Activated naive CD4-positive, alpha-beta T cell (primary cell): ENCODE results near the gene RNF144A.

Source experiments
- DNase-seq, 4 experiments: peaks; one replicate each; lab custom pipeline; 2025; lab: John Stamatoyannopoulos, UW

Gene RNF144A

DNA sequence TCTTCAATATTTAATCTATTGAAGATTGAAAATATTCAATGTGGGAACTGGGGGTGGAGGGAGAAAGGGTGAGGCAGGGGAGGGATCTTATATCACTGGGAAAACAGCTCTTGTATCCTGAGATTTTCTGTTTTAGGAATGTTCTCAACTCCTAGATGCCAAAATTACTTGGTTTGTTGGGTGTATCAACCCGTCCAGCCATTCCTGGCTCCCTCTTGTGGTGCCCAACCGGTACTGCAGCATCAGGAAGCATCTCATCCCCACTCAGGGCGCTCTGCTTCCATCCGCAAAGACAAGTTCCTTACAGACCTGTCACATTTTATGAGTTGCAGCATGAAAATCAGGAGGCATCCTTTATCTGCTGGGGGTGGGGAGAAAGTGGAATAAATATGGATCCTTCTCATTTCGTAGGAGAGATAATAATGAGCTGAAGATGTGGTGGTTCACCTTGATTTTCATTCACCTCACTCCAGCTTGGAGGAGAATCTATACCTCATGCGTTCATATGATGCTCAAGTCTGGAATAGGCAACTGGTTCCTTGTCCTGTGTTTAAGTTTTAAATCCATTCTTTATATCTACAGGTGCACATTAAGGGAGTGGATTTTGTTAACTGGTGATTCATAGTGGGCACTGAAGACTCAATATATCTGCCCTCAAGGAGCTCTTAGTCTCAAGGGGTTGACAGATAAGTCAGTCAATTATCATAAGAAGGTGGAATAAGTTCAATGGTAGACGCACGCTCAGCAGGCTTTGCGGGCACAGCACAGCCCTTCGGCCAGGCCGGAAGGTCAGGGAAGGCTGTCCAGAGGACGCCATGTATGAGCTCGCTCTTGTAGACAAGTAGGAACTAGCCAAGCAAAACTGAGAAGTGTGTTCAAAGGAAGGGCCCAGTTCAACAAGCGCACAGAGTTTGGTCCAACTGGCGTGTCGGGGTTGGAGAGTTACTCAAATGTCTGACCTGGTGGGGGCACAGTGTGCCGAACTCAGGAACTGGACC is 127.3 kb downstream of the RNF144A start:
- DNase-seq, result peak; percentile 17 to 53 (median 45)

DNA sequence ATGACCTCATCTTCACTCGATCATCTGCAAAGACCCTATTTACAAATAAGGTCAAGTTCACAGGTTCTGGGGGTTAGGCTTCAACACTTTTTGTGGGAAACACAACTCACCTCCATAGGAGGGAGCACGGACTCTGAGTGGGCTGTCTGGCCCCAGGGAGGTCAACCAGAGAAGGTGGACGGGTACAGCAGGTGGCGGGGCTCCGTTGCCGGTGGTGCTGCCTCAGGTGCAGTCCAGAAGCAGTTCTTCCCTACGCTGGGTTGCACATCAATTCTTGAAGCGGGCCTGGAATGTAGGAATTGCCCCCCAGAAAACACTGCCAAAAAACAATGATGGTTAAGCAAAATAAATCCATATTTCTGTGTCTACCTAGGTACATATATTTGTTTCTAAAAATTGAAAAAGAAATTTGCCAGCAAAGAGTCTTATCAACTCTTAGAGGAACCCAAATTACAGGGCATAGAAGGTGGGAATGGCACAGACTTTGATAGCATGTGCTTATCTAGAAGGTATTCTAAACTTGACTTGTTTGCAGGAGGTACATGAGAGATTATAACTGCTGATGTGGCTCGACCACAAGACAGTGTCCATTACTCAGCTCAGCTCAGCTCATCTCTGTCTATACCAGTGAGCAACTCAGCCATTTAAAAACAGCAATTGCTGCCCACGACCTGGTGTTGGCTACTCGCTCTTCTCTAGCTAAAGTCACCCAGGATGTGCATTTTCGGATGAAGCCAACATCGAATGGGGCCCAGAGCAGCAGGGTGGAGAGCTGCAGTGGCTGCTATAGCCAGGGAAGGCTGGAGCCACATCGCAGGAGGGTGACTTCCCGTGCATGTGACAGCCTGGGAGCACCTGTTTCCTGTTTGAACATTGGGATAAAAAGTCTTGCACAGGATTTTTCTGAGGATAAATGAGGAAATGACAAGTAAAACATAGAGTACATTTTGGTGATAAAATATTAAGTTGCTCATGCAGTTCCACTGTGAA is 128.7 kb downstream of the RNF144A start:
- DNase-seq, result no peak

DNA sequence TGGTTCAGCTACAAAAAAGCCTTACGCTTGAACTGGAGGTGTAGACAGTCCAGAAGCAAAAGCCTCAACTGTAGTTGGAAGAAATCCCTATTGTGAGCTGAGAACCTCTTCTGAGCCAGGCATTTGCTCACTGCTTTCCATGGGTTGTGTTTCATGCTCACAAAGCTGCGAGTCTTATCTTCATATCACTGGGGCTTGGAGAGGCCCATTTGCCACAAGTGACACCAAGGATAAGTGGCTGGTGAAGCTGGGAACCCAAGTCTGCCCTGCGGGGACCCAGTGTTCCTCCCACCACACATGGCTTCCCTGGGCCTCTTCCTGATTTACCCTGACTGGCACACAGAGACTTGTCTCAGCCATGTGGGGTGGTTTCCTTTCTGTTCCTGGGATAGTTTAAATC is 130.4 kb downstream of the RNF144A start:
- no peak for DNase-seq

DNA sequence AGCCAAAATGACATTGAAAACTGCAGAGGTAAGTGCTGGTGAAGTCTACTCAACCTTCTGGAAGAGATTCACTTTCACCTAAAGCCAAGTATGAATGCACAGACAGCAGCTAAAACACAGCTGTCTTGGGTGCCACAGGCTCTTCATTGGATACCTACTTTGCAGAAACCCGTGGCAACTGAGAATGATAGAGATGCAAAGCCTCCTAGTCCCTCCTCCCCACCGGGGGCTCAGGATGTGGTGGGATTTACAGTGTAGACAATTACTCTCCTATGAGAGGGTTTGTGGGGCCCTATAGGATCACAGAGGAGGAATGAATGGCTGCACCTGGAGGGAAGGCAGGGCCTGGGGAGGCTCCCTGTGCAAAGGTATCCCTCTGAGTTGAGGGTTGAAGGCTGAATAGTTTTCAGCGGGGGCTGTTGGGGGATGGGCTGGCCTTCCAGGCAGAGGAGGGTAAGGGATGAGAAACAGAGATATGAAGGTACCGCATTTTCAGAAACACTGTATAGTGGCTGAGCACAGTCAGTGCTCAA is 131.6 kb downstream of the RNF144A start:
- DNase-seq, result no peak

DNA sequence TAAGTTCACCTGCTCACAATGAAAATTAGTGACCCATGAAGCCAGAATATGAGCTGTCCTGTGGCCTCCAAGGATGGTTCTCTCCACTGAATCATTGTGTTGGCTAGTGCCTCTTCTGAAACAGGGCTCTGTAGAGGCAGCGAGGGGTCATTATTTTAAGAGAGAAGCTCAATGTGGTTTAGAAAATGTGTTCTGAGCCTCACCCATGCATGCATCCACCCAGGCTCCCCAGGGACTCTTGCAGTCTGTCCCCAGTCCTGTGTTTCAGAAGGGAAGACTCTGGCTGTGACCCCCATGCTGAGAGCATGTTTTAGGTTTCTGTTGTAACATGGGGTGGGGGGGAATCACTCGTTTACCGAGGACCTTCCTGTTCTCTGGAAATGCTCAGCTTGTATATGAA is 135.2 kb downstream of the RNF144A start:
- no peak for DNase-seq

DNA sequence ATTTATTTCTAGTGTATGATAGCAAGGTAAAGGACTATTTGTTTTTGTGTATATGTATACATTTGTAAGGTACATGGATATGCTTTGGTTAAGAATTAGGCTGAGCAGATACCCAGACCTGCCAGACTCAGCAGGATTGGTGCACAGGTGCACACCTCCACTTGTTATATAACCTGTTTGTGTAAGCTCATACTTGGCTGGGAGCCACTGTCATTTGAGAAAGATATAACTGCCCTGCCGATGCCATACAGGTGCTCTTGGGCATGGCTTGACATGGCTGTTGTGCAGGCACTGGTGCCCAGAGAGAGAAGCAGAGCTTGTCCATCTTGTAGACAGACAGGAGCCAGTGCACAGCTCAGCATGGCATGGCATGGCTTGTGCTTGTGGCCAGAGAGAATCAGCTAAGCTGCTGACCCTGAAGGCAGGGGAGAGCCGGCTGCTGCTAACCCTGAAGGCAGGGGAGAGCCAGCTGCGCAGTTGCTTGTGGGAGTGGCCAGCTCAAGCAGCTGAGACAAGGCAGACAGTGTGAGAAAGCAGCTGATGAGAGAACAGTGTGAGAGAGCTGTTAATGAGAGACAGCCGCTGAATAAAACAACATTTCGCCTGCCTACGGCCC is 136.5 kb downstream of the RNF144A start:
- DNase-seq, result no peak

DNA sequence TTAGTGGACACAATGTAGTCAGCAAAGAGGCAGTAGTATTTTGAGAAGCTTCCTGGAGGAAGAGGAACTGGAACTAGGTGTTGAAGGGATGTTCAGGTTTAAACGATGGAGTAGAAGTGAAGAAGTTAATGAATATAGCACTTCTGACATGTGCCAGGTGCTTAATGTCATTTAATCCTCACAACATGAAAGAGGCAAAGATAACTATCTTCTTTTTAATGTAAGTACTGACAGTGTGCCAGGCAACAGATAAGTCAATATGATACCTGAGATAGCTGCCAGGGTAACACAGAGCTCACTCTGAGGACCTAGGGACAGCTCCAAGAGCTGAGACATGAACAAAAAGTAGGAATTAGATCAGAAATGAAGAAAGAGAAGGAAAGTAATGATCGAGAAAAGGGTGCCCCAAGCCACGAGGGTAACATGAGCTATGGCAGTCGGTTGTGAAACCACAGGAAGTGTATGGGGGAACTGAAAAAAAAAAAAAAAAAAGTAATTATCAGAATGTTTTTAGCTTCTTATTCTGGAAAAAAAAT is 140.7 kb downstream of the RNF144A start:
- no peak for DNase-seq

DNA sequence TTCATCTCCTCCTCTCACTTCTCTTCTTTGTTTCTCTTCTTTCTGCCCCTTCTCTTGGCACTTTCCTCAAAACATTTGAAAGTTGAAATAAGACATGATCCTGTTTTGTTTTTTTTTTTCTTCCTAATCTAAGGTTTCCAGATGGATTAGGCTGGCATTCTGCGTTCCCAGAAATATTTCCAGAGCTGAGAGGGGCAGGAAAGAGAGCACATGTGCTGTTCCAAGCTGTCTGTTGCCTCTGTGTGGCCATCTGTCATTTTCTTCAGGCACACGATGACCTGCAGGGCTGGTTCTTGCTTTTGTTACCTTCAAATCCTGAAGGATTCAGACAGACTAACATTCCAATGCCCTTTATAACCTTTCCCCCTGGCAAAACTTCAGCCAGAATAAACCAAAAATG is 142.9 kb downstream of the RNF144A start:
- DNase-seq, result no peak

DNA sequence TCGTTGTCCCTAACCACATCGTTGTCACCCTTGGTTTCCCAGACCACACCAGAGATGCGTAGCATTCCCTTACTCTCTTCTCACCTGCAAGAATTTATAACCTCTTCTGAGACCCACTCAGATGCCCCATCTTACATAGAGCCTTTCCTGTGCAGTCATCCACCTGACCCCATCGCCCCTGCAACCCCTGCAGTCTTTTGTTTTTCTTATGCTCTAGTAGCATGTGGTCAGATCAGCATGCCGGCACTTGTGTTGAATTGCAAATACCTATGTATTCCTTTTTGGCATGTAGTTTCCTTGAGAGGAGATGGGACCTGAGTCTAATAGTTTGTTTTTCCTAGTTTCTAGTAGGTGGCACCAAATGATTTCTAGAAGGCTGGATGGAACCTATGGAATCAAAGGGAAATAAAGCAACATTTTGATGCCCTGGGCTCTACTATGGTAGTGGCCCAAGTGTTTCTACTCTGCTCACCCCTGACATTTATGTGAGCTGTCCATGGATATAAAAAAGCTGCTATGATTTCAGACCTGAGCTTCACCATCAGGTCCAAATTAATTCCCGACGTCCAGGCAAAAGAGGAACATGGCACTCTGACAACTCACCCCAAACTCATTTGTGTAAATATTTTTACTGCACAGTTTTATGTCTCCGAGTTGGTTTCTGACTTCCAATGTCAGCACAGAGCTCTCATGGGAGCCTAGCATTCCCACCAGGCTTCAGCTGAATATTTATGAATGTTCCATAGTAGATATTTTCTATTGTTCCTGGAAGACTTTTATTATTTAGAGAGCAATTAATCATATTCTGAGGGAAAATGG is 143.6 kb downstream of the RNF144A start:
- DNase-seq, result no peak

DNA sequence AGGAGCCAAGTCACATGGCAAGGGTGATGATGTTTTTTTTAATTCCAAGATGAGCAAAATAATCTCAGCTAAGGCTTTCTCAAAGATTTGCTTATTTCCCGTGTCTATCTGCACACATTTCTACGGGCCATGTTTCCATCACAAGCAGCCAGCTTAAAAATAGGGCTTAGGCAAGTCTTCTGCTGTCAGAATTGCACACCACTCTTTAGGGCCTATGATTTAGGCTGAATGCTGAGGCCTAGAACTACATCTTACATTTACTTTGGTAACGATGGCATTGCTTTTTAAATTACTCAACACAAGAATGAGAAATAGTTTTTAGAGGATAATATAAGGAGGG is 144.2 kb downstream of the RNF144A start:
- no peak for DNase-seq

DNA sequence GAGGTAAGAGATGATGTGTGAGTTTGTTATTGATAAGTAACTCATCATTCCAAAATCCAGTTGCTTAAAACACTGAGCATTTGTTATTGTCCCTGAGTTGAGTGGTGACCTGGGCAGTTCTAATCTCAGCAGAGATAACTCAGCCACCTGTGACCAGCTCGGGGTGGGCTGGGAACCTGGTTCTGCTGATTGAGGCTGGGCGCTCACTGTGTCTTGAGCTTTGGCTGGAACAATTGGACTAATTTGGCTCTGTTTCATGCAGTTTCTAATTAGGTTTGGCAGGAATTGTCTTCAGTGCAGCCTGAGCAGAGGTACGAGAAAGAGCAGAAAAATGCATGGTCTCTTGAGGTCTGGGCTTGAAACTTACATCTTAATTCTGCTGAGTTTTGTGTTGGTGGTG is 144.7 kb downstream of the RNF144A start:
- DNase-seq, result no peak

DNA sequence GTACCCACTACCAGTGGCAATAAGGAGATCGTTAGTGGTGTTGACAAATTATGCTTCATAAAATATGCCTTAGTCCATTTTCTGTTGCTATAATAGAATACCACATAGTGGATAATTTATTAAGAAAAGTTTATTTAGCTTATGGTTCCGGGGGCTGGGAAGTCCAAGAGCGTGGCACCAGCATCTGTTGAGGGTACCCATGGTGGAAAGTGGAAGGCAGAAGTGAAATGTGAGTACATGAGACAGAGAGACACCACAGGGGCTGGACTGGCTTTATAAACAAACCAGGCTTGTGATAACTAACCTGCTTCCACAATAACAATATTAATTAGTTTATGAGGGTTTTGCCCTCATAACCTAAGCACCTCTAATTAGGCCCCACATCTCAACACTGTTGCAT is 146.6 kb downstream of the RNF144A start:
- DNase-seq, result no peak

DNA sequence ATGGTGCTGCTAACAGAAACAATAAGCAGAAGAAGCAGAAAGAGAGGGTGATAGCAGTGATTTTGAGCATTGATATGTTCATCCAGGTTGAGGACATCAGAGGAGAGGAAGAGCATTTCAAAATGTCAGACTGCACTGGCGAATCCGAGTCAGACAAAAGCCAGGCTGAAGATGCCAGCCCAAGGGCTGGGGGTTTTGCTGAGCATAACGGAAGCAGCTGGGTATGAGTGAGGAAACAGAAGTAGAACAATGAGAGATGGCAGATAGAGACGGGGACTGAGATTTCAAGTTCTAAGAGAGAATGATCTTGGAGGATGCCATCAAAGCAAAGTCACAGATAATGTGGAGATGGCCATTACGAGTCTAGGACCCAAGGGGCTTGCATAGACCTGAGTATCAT is 151.2 kb downstream of the RNF144A start:
- no peak for DNase-seq

DNA sequence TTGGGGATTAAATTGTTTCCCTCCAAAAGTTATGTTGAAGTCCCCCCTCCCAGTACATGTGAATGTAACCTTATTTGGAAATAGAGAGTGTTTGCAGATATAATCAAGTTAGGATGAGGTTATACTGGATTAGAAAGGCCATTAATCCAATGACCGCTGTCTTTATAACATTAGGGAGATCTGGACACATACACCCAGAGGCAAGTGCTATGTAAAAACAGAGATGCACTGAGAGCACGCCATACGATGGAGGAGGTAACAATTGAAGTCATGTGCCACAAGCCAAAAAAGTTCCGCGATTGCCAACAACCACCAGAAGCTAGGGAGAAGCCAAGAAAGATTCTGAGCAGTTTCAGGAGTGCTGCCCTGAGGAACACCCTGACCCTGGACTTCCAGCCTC is 153.3 kb downstream of the RNF144A start:
- no peak for DNase-seq

DNA sequence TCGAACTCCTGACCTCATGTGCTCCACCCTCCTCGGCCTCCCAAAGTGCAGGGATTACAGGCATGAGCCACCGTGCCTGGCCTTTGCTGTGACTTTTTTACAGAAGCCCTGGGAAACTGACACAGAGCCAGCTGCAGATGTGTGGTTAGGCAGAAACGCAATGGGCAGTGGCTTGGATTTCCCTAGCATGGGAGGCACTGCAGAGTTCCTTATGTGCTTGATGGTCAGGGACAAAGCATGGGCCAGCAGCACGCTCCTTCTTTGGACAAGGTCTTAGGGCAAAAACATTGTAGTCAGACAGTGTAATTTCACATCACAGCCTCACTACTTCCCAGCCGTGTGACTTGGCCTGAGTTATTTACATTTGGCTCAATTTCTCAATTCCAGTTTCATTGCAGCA is 153.9 kb downstream of the RNF144A start:
- DNase-seq, result no peak

DNA sequence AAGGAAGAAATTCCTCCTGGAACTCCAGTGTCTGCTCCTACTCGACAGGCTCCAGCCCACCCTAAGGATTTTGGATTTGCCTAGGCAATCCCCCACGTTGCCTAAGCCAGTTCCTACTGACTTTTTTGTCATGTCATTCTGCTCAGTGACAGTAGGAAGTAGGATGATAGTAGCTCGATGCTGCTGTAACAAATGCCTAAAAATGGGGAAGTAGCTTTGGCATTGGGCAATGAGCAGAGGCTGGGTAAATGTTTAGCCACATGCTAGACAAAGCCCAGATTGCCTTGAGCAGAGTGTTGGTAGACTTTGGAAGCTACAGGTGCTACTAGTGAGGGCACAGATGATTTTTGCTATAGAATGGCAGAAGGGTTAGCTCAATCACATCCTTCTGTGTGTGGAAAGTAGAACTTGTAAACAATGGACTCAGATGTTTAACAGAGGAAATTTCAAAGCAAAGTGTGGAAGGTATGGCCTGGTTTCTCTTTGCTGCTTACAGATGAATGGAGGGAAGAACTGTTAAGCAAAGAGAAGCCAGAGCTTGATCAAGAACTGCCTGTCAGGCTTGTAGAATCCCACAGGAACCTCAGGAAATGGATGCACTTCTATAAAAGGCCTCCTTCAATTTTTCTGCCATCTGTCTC is 154.8 kb downstream of the RNF144A start:
- DNase-seq, result no peak

DNA sequence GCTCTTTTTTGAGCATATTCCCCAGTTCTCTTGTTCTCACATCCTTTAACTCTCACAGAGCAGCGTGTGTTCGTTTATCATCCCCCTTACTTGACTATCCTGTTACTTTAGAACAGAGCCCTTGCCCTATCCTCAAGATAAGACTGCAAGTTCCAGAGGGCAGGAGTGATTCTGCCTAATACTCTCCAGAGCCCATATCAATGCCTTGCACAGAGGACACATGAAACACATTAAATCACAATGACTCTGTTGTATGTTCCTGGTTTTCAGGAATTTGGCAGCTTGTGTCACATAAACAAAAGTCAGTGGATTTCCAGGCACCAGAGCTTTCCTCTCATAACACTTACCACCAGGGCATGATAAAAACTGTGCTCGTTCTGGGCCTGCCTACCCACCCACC is 156.7 kb downstream of the RNF144A start:
- no peak for DNase-seq

DNA sequence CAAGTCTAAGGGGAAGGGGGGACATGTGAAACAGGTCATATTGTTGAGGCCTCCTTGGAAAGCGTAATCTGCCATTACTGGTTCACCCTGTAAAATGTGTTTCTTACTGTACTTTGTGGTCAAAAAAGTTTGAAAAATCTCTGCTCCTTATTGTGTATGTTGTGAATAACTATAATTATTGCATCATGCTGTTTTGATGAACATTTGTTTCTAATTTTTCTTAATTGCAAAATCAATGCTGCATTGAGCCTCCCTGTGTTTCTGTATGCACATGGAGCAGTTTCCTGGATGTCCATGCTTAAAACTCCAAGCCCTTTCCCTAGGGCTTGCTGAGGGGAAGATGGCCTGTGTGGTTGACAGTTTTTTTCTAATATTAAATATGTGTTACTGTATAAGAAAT is 158.6 kb downstream of the RNF144A start:
- DNase-seq, result no peak

DNA sequence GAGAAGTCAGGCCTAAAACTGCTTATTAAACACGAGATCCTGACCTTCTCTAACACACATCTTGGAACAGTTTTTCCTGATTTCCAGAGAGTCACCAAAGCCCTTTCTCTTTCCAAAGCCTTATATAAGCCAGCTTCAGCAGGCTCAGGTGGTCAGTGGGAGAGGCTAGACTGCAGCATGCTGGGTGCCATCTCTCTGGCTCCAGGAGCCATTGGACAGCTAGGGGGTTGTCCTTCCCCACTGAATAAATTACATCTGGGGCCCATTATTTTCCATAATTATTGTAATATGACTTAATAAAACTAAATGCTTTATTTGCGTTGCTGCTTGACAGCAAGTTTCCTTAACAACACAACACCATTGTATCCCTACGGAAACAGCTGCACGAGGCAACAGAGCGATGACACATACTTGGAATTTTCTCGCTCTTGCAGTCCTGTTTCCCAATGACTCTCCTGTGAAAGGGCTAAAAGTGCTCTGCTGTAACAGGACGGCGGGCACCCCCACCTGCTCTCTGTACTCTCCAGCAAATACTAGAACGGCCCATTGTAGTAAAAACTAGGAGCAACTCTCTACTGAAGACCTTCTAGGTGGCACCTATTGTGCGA is 160.6 kb downstream of the RNF144A start:
- no peak for DNase-seq
